Right lobe of liver (tissue), 6 donors: ENCODE measurements around the gene IQCN. TPM values are rescaled to one million over a fixed set of nuclear protein-coding genes. Genes with fewer than 3 reads are reported as not detected.

Experiments
- ATAC-seq, 4 donors: fragments of 200-7000 bp; cut with Tn5 transposase; one replicate each; pipeline ENCODE4 v1.9.1; 2020; ENCODE audit warnings: mild to moderate bottlenecking in 4 of 4, moderate library complexity in 4 of 4
- DNase-seq, 3 donors: peaks; one replicate each; pipeline ENCODE4 v3.0.0-alpha.2; 2020
- H3K27ac ChIP-seq, 3 donors: fragments of 200-600 bp; one replicate each; pipeline ENCODE4 v1.8.0; 2022
- H3K27me3 ChIP-seq, 2 donors: fragments of 200-600 bp; one replicate each; pipeline ENCODE4 v1.8.0; 2022
- H3K36me3 ChIP-seq, 4 donors: fragments of 200-600 bp; sonication (generic) in 1 of 4; one replicate each; pipeline versions ENCODE4 v1.5.1 to v1.8.0; 2017 to 2022; ENCODE audit warnings: control low read depth in 1 of 4
- H3K4me1 ChIP-seq, 4 donors: fragments of 200-600 bp; sonication (generic) in 1 of 4; one replicate each; pipeline versions ENCODE4 v1.5.1 to v1.8.0; 2017 to 2022; ENCODE audit warnings: control low read depth in 1 of 4
- H3K4me3 ChIP-seq, 3 donors: fragments of 200-600 bp; one replicate each; pipeline ENCODE4 v1.8.0; 2022
- H3K9me3 ChIP-seq, 4 donors: fragments of 200-600 bp; sonication (generic) in 1 of 4; one replicate each; pipeline versions ENCODE4 v1.5.1 to v1.8.0; 2017 to 2022; ENCODE audit warnings: control low read depth in 1 of 4
- CTCF ChIP-seq, 4 donors: fragments of 200-600 bp in 3 of 4; fragments of 450-650 bp in 1 of 4; IDR thresholded peaks; one replicate each; pipeline versions ENCODE4 v1.5.1 to v1.8.0; 2016 to 2022; ENCODE audit warnings: antibody characterized with exemption in 4 of 4, mild to moderate bottlenecking in 2 of 4
- POLR2A ChIP-seq: fragments of 450-650 bp; IDR thresholded peaks from one replicate; pipeline ENCODE4 v1.6.1; 2017; ENCODE audit warnings: antibody characterized with exemption, mild to moderate bottlenecking
- WGBS: methylation state at CpG from one replicate; pipeline ENCODE4 v1.1.6; 2018; ENCODE audit warnings: low coverage, low lambda C conversion rate; ENCODE audit not compliant: insufficient coverage; ENCODE audit errors: missing lambda C conversion rate; 5-methylcytosine and 5-hydroxymethylcytosine counted together
- intact Hi-C, 2 donors: fragments of 100-400 bp; cut with DNase I; formaldehyde crosslinking; loops; one replicate each; pipeline versions ENCODE4 v1.11.2 to v1.14.1; 2022
- total RNA-seq, 6 experiments: library from RNA; depleted of rRNA in 2 of 6; stranded (reverse); fragments of >200 nt in 2 of 6; fragmentation: NEBNext Ultra II Directional in 3 of 6; extraction: Animal tissue kit (Norgen Biotek cat#: 25700) in 3 of 6; gene quantifications; one replicate each; pipeline versions ENCODE4 v1.1.0 to v1.2.4, GENCODE V29; 2016 to 2023
- donor health status: DM: no; HTN: yes; CAD: no.
- donor health status: DM: no; HTN: no; CAD: no.
- donor health status: DM: no; HTN: no; CAD: no.
- donor health status: DM: no; HTN: yes; CAD: no.
- donor health status: DM: no; HTN: yes; CAD: no.

The IQCN gene
- total RNA-seq, 6 experiments from 2014 or later = 0.82 to 5.3 (median 2.5) TPM

- Histone ChIP-seq H3K9me3 (no peaks in the 10 kb centered on the region), H3K36me3 (peaks cover 0 to 2% (median 0%) of the 10 kb centered on the region in 4 donors), H3K27ac (no peak overlapping the region), H3K4me1 (peaks cover 0 to 30% (median 0%) of the 10 kb centered on the region in 4 donors), H3K4me3 (no peak overlapping the region), H3K27me3 (no peaks in the 10 kb centered on the region)
- WGBS = no CpG with 5 or more reads among the region's 11 CpGs
- TF ChIP-seq CTCF (IDR thresholded peaks at IDR 0.05) (no peak), POLR2A (no peak)
- ATAC-seq (peak in 3 of 4 donors; percentile 15 to 36 (median 26)), DNase-seq (peak in 1 of 3 donors; percentile 61)
- intact Hi-C loops = no loop called here
These were observed 37.9 kb upstream of the IQCN start for GRCh38 chr19:18312092-18312534.

DNA sequence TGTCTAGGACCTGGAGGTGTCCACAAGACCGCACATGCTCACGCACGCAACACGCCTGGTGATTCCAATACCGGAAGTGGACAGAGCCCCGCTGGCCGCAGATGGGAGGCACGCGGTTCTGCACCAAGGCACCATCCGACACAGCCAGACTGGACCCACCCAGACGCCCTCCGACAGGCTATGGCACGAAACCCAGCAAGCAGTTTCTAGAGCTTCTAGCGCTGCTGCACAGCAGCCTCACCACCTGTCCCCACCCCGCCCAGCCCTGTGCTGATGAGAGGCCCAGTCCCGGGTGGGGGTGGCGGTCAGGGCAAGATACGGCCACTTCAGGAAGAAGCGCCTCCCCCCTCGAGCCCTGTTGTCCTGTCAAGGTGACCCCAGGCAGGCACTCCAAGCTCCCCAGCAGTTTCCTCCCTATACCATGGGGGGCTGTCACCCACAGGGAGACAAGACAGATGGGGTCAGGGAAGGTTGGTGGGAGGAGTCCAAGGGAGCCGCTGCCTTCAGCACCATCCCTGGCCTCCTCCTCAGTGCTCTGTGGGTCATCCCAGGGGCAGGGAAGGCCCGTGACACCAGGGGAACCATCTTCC lies 37.3 kb upstream of the IQCN start:
- ATAC-seq (no peak), DNase-seq (no peak)
- Histone ChIP-seq H3K4me1 (peaks cover 0 to 30% (median 0%) of the 10 kb centered on the region in 4 donors), H3K4me3 (no peak overlapping the region), H3K9me3 (no peaks in the 10 kb centered on the region), H3K27ac (no peak overlapping the region), H3K36me3 (peaks cover 0 to 2% (median 0%) of the 10 kb centered on the region in 4 donors), H3K27me3 (no peaks in the 10 kb centered on the region)
- WGBS = no CpG with 5 or more reads among the region's 22 CpGs
- intact Hi-C loops = no loop called here
- TF ChIP-seq POLR2A (no peak), CTCF (IDR thresholded peaks at IDR 0.05) (no peak)

DNA sequence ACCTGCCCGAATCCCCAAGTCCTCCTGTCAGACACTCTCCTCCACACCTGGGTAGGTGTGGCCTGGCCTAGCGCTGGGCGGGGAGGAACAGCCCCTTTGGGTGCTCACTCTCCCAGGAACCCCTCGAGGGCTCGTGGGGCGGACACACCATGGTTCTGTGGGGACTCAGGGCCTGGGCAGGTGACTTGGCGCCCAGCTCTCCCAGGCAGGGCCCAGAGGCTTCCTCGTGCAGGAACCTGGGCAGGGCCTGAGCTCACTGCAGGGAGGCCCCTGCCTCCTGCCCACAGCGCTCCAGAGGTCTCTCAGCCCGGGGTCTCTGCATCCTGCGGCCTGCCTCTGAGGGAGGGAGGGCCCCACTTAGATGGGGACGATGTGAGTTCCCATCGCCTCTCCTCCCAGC lies 36.7 kb upstream of the IQCN start:
- H3K27me3 ChIP-seq = no peaks in the 10 kb centered on the region
- H3K9me3 ChIP-seq = no peaks in the 10 kb centered on the region
- TF ChIP-seq POLR2A = no peak
- TF ChIP-seq CTCF (IDR thresholded peaks at IDR 0.05) = no peak
- no peak for DNase-seq
- ATAC-seq = peak in 1 of 4 donors; percentile 1
- H3K4me3 ChIP-seq = no peak overlapping the region
- intact Hi-C loops = no loop called here
- H3K27ac ChIP-seq = no peak overlapping the region
- peaks cover 0 to 30% (median 0%) of the 10 kb centered on the region in 4 donors for H3K4me1 ChIP-seq
- H3K36me3 ChIP-seq = peaks cover 0 to 4% (median under 1%) of the 10 kb centered on the region in 4 donors
- WGBS = 73% methylated on average over 2 of the region's 13 CpGs

DNA sequence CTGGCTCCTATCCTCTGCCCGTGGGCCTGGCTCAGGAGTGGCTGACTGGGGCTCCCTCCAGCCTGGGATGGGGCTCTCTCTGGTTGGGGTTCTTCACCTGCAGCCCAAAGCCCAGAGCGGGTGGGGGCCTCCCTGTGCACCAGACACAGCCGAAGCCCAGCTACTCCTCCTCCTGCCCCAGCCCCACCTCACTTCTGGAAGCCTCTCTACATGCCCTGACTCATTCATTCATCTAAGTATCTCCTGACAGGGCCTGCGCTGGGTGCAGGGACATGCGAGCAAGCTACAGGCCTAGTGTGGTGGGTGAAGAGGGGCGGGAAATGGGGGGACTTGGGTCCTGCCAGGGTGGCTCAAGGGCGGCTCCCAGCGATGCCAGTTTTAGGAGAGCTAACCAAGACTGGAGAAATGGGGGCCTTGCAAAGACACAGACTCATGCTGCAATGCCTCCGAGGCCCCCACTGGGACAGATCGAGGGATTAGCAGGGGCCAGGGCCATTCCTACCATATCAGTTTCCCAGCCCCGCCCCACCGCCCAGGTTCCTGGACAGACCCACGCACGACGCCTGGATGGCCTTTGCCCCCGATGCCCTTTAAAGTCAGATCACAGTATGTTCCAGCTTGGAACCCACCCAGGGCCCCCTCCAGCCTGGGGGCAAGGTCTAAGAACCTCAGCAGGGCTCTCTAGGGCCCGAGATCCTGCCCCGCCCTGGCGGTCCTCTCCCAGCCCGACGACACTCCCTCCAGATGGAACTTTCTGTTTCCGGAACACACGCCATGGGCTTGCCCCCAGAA lies 36.1 kb upstream of the IQCN start:
- Histone ChIP-seq H3K27ac (no peak overlapping the region), H3K4me1 (peaks cover 0 to 30% (median 0%) of the 10 kb centered on the region in 4 donors), H3K36me3 (peaks cover 0 to 4% (median under 1%) of the 10 kb centered on the region in 4 donors), H3K27me3 (no peaks in the 10 kb centered on the region), H3K4me3 (no peak overlapping the region), H3K9me3 (no peaks in the 10 kb centered on the region)
- intact Hi-C loops = no loop called here
- WGBS = 58% methylated on average over 7 of the region's 23 CpGs
- TF ChIP-seq POLR2A (no peak), CTCF (IDR thresholded peaks at IDR 0.05) (no peak)
- peak in 1 of 4 donors; percentile 36 for ATAC-seq
- DNase-seq = peak in 1 of 3 donors; percentile 60
